ENCODE results near the gene FEV.

The FEV gene

DNA sequence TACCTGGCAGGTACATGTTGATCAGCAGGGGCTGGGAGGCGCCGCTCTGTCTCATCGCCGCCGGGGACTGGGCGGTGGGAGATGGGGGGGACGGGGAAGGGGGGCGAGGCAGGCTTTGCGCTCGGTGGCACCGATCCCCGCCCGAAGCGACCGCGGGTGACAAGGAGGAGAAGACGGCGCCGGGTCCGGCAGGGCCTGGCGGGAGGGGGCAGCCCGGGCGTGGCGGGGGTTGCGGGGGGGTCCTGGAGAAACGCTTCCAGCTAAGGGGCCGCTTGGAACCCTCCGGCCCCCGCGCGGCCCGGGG, at the start of gene FEV:
TSS of gene FEV (minus strand) at position 164 of the 304 bp plus-strand sequence. CDS start at position 55, 109 bp downstream.
- H3K4me3 ChIP-seq (ENCODE audit: low read depth, low read length): no peak within 1 kb of the TSS
- TF ChIP-seq, protein P1, sequence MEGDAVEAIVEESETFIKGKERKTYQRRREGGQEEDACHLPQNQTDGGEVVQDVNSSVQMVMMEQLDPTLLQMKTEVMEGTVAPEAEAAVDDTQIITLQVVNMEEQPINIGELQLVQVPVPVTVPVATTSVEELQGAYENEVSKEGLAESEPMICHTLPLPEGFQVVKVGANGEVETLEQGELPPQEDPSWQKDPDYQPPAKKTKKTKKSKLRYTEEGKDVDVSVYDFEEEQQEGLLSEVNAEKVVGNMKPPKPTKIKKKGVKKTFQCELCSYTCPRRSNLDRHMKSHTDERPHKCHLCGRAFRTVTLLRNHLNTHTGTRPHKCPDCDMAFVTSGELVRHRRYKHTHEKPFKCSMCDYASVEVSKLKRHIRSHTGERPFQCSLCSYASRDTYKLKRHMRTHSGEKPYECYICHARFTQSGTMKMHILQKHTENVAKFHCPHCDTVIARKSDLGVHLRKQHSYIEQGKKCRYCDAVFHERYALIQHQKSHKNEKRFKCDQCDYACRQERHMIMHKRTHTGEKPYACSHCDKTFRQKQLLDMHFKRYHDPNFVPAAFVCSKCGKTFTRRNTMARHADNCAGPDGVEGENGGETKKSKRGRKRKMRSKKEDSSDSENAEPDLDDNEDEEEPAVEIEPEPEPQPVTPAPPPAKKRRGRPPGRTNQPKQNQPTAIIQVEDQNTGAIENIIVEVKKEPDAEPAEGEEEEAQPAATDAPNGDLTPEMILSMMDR (IDR thresholded peaks at IDR 0.05): no peak

DNA sequence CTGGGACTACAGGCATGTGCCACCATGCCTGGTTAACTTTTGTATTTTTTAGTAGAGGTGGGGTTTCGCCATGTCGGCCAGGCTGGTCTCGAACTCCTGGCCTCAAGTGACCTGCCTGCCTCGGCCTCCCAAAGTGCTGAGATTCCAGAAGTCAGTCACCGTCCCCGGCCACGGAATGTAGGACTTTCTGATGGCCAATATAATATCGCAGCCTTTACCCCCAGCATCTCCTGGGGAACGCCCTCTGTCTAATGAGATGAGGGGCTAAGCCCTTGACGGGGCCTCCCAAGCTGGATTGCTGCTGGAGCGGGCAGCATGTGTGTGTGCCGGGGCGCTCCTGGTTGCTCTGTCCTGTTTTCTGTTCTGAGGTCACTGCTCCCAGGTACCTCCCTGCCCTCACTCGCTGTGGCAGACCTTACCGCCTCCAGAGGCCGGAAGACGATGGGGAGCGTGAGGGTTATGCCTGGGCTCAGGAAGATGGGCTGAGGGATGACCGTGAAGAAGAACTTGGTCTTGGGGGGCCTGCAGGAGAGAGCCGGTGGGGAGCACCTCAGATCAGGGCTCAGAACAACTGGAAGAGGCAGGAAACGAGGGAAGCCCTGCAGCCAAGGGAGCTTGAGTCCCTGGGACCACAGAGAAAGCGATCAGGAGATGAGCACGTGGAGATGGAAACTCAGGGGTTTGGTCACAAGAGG, 47.2 kb upstream of the FEV start:
- Histone ChIP-seq H3K9ac (no peak overlapping the region), H3K79me2 (no peaks in the 10 kb centered on the region), H3K36me3 (ENCODE audit: control insufficient read depth, insufficient read depth, low read length) (no peaks in the 10 kb centered on the region), H3K27me3 (ENCODE audit: control insufficient read depth, insufficient read depth, low read length) (no peaks in the 10 kb centered on the region), H2AFZ (no peak overlapping the region), H3K4me3 (ENCODE audit: low read depth, low read length) (no peak overlapping the region), H3K9me3 (ENCODE audit: control insufficient read depth, low read length) (no peaks in the 10 kb centered on the region), H3K4me1 (peaks cover 3% of the 10 kb centered on the region), H3K27ac (no peak overlapping the region), H3K4me2 (ENCODE audit: low read length) (no peak overlapping the region)
- TF ChIP-seq, protein P1 (IDR thresholded peaks at IDR 0.05): no peak

More for the DNA sequence above, at the start of gene FEV:
- no peaks in the 10 kb centered on the region for H3K36me3 ChIP-seq (ENCODE audit: control insufficient read depth, insufficient read depth, low read length)
- H3K4me2 ChIP-seq (ENCODE audit: low read length): no peak within 1 kb of the TSS
- peak within 1 kb of the TSS; percentile 44 for H2AFZ ChIP-seq
- no peaks in the 10 kb centered on the region for H3K9me3 ChIP-seq (ENCODE audit: control insufficient read depth, low read length)
- H3K79me2 ChIP-seq: no peaks in the 10 kb centered on the region
- H3K4me1 ChIP-seq: peaks cover 6% of the 10 kb centered on the region
- peaks cover 23% of the 10 kb centered on the region for H3K27me3 ChIP-seq (ENCODE audit: control insufficient read depth, insufficient read depth, low read length)
- H3K27ac ChIP-seq: no peak within 1 kb of the TSS
- no peak within 1 kb of the TSS for H3K9ac ChIP-seq

DNA sequence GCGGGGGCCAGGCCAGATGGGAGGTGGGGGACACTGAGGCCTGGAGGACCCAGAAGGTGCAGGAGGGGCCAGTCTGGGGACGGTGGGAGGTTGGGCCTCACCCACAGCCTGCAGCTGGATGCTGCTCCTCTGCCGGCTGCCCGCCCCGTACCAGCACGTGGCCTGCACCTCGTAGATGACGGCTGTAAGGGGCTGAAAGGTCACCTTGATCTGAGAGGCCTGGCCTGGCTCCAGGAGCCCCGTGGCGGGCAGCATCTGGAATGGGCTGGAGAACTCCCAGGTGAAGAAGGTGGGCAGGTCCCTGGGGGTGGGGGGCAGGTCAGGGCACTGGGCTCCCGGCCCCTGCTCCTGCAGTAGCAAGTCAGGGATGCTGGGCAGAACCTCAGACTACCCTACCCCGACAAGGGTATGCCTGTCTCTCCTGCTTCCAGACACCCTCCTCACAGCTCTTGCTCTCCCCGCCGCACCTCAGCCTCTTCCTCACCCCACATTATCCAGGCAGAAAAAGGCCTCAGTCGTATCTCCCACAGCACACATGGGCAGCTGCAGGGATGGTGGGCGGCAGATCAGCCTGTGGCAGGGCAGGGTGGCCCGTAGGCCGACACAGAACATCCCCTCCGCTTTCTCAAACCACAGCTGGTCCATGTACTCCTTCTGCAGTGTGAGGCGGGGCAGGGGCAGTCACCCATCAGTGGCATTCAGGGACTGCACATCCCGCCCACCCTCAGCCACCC, 46.2 kb upstream of the FEV start:
- no peaks in the 10 kb centered on the region for H3K36me3 ChIP-seq (ENCODE audit: control insufficient read depth, insufficient read depth, low read length)
- no peak overlapping the region for H3K27ac ChIP-seq
- no peak overlapping the region for H3K4me2 ChIP-seq (ENCODE audit: low read length)
- H3K79me2 ChIP-seq: no peaks in the 10 kb centered on the region
- H3K4me3 ChIP-seq (ENCODE audit: low read depth, low read length): no peak overlapping the region
- H3K9me3 ChIP-seq (ENCODE audit: control insufficient read depth, low read length): no peaks in the 10 kb centered on the region
- H2AFZ ChIP-seq: no peak overlapping the region
- no peak overlapping the region for H3K9ac ChIP-seq
- peaks cover 3% of the 10 kb centered on the region for H3K4me1 ChIP-seq
- TF ChIP-seq, protein P1 (IDR thresholded peaks at IDR 0.05): no peak
- H3K27me3 ChIP-seq (ENCODE audit: control insufficient read depth, insufficient read depth, low read length): no peaks in the 10 kb centered on the region

DNA sequence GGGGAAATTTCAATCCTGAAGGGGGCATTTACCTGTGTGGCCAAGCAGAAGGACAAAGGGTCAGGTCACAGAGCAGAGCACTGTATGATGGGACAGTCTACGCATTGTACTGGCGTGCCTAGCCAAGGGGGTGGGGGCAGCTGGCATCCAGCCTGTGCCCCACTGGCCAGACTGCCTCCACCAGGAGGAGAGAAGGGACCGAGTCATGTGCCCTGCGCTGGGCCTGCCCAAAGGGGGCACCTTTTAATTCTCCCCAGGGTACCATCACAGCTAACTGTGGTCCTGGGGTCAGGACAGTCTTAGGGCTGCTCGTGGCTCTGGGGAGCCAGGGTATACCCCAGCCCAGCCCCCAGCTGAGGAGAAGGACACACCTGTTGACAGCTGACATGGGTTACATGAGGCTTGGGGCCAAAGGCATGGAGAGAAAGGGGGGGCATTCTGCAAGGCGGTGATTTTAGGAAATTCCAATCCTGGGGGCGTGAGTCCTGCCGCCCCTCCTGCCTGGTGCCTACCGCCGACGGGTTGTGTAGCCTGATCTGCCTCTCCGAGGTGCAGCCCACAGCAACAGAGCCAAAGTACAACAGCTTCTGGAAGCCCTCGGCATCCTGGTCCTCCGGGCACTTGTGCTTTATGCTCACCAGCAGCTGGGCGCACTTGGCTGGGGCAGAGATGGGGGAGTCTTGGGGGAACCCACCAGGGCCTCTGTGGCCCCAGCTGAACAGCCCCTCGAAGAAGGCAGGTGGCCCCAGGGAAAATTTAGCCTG, 45.4 kb upstream of the FEV start:
- H3K27ac ChIP-seq: no peak overlapping the region
- no peak overlapping the region for H3K4me2 ChIP-seq (ENCODE audit: low read length)
- peaks cover 3% of the 10 kb centered on the region for H3K4me1 ChIP-seq
- H3K36me3 ChIP-seq (ENCODE audit: control insufficient read depth, insufficient read depth, low read length): no peaks in the 10 kb centered on the region
- no peak overlapping the region for H3K9ac ChIP-seq
- TF ChIP-seq, protein P1 (IDR thresholded peaks at IDR 0.05): no peak
- H3K27me3 ChIP-seq (ENCODE audit: control insufficient read depth, insufficient read depth, low read length): no peaks in the 10 kb centered on the region
- no peaks in the 10 kb centered on the region for H3K9me3 ChIP-seq (ENCODE audit: control insufficient read depth, low read length)
- no peaks in the 10 kb centered on the region for H3K79me2 ChIP-seq
- H2AFZ ChIP-seq: peak overlapping the region; percentile 40
- H3K4me3 ChIP-seq (ENCODE audit: low read depth, low read length): no peak overlapping the region
